Loucy (cell line): ENCODE results near the gene SP6.

Source experiments
- EZH2phosphoT487 ChIP-seq: fragments of 200-600 bp; IDR thresholded peaks from 2 replicates; pipeline ENCODE4 v1.6.1; 2018; ENCODE audit warnings: antibody characterized with exemption, mild to moderate bottlenecking, moderate library complexity, borderline replicate concordance
- TF ChIP-seq, protein P1 (sequence below): fragments of 200-600 bp; sonication (generic); conservative IDR thresholded peaks from 2 replicates; pipeline ENCODE4 v1.5.1; 2014; ENCODE audit warnings: mild to moderate bottlenecking, antibody characterized with exemption, low read length

DNA sequence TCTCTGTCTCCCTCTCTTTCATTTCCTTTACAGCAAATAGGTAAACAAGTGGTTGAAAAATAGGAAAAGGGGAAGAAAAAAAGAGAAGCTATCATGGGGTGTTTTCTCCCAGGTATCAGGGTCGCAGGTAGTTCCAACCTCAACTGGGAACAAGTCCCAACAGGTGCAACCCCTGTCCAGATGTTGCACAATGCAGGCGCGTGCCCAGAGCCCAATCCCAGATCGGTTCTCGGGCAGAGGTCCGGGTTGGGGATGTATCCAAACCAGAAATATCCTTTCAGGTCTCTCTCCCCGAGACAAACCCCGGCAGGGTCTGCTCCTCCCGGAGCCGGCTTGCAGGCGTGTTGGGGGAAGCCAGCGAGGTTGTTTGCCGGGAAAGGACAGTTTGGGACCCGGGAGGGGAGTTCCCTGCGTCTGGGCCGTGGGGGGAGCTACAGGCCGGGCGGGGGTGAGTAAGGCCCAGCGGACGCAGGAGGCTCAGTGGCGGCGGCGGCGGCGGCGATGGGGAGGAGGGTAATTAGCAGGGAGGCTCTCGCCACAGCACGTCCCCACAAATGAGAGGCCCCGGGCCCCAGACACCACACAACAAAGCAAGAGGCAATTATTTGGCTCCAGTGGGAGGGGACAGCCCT, 21.2 kb upstream of the SP6 start:
- TF ChIP-seq, protein P1, sequence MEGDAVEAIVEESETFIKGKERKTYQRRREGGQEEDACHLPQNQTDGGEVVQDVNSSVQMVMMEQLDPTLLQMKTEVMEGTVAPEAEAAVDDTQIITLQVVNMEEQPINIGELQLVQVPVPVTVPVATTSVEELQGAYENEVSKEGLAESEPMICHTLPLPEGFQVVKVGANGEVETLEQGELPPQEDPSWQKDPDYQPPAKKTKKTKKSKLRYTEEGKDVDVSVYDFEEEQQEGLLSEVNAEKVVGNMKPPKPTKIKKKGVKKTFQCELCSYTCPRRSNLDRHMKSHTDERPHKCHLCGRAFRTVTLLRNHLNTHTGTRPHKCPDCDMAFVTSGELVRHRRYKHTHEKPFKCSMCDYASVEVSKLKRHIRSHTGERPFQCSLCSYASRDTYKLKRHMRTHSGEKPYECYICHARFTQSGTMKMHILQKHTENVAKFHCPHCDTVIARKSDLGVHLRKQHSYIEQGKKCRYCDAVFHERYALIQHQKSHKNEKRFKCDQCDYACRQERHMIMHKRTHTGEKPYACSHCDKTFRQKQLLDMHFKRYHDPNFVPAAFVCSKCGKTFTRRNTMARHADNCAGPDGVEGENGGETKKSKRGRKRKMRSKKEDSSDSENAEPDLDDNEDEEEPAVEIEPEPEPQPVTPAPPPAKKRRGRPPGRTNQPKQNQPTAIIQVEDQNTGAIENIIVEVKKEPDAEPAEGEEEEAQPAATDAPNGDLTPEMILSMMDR, result no peak
- no peak for TF ChIP-seq EZH2phosphoT487
